ENCODE measurements around the gene PDE2A. TPM values are rescaled to one million over a fixed set of nuclear protein-coding genes. Genes with fewer than 3 reads are reported as not detected.

The PDE2A gene
- total and polyA plus RNA-seq, 2 of the 4 experiments (the other 2 are of a cell fraction) = 0.02 TPM; not detected in 1

- Histone ChIP-seq H2AK9ac (replicated peaks; ENCODE audit: low read depth, low read length, poor library complexity) (no peak overlapping the region), H2AK5ac (ENCODE audit: low read depth, low read length) (no peak overlapping the region), H3K4me2 (ENCODE audit: low read depth, low read length) (no peak overlapping the region), H2BK120ac (ENCODE audit: low read depth, low read length) (no peak overlapping the region), H3K4me1 (ENCODE audit: control insufficient read depth, insufficient read depth, low read length) (no peaks in the 10 kb centered on the region), H3K4ac (ENCODE audit: low read depth, low read length) (no peak overlapping the region), H2BK5ac (ENCODE audit: low read depth, low read length, poor library complexity, severe bottlenecking) (no peak overlapping the region), H2BK15ac (ENCODE audit: low read depth, low read length) (no peak overlapping the region), H4K20me1 (ENCODE audit: insufficient read depth, low read length) (no peaks in the 10 kb centered on the region), H4K8ac (ENCODE audit: low read depth in 2 of 2, low read length in 2 of 2) (no peak overlapping the region), H3K23ac (ENCODE audit: low read depth, low read length) (no peak overlapping the region), H3K36me3 (ENCODE audit: control insufficient read depth, insufficient read depth, low read length) (no peaks in the 10 kb centered on the region), H3K56ac (ENCODE audit: extremely low read depth, insufficient read depth, low read length) (no peak overlapping the region), H3K79me1 (ENCODE audit: low read depth in 1 of 2, low read length in 2 of 2) (no peaks in the 10 kb centered on the region), H3K4me3 (ENCODE audit: insufficient read depth, low read depth, low read length) (no peak overlapping the region), H2BK20ac (ENCODE audit: low read depth, low read length) (no peak overlapping the region), H4K5ac (ENCODE audit: low read depth, low read length) (no peak overlapping the region), H3K27me3 (ENCODE audit: control insufficient read depth, insufficient read depth, low read length) (peaks cover 84% of the 10 kb centered on the region), H3K18ac (ENCODE audit: low read depth, low read length) (no peak overlapping the region), H3K9me3 (ENCODE audit: control insufficient read depth, insufficient read depth, low read length) (no peaks in the 10 kb centered on the region; the same call in 1 of the 2 replicates), H3K9me1 (ENCODE audit: insufficient read depth, low read length) (no peaks in the 10 kb centered on the region), H3K9ac (ENCODE audit: low read depth, low read length) (no peak overlapping the region), H4K91ac (ENCODE audit: insufficient read depth, low read depth, low read length) (no peak overlapping the region), H3K14ac (replicated peaks; ENCODE audit: low read depth, low read length) (no peak overlapping the region), H2AFZ (replicated peaks; ENCODE audit: low read length, poor library complexity) (no peak overlapping the region), H3K27ac (ENCODE audit: insufficient read depth, low read length) (no peak overlapping the region)
- DNase-seq = no peak
- POLR2A ChIA-PET (ENCODE audit: unreplicated experiment) = no interaction called here
- CTCF ChIA-PET = no interaction called here
- dilution Hi-C loops (cut with HindIII; ENCODE audit: low sequenced_read_pairs, unreplicated experiment) = no loop called here
- in situ Hi-C loops (cut with MboI; ENCODE audit: low sequenced_read_pairs) = no loop called here
- no TSS peak for BruUV-seq (replicated peaks)
- 77% methylated on average over 6 of the region's 10 CpGs; no CpG with 5 or more reads in 1 of the 2 experiments for WGBS, 2 experiments (ENCODE audit: extremely low coverage in 2 of 2, insufficient read length in 1 of 2)
- TF ChIP-seq, protein P1, sequence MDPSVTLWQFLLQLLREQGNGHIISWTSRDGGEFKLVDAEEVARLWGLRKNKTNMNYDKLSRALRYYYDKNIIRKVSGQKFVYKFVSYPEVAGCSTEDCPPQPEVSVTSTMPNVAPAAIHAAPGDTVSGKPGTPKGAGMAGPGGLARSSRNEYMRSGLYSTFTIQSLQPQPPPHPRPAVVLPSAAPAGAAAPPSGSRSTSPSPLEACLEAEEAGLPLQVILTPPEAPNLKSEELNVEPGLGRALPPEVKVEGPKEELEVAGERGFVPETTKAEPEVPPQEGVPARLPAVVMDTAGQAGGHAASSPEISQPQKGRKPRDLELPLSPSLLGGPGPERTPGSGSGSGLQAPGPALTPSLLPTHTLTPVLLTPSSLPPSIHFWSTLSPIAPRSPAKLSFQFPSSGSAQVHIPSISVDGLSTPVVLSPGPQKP (IDR thresholded peaks at IDR 0.05; ENCODE audit: borderline replicate concordance, low read depth, low read length) = no peak
- TF ChIP-seq RCOR1 (IDR thresholded peaks at IDR 0.05; ENCODE audit: insufficient replicate concordance, low read length) = no peak
- no peak for TF ChIP-seq NFE2L2 (IDR thresholded peaks at IDR 0.05; ENCODE audit: low read depth, low read length)
- TF ChIP-seq CHD1 (IDR thresholded peaks at IDR 0.05; ENCODE audit: low read depth, low read length) = no peak
- intact Hi-C loops (cut with micrococcal nuclease) = no loop called here
- no peak for ATAC-seq (ENCODE audit: low read depth)
Observed at GRCh38 chr11:72613450-72613849, 60.8 kb downstream of the PDE2A start.

All from IMR-90 (cell line).